ENCODE results near the gene UROD.
"Not testable (repeated sequence)": the region's sequence is repeated elsewhere in the genome, so short reads cannot be mapped to it uniquely, and the experiment has no call there.

The UROD gene

GRCh38 chr1:45011837-45012638, at the start of gene UROD:
TSS of gene UROD (plus strand) at chr1:45012254. CDS start at chr1:45012266, 12 bp downstream.
- DNase-seq = peak; percentile 90 to 92

- DNase-seq = no peak
These were observed 49.3 kb upstream of the UROD start for GRCh38 chr1:44962729-44963128.

- no peak for DNase-seq
These were observed 47.7 kb upstream of the UROD start for GRCh38 chr1:44964396-44964795.

- no peak for DNase-seq
These were observed 41.7 kb upstream of the UROD start for GRCh38 chr1:44970317-44970716.

- no peak for DNase-seq
These were observed 38.4 kb upstream of the UROD start for GRCh38 chr1:44973645-44974044.

- DNase-seq = no peak
These were observed 35.8 kb upstream of the UROD start for GRCh38 chr1:44976252-44976651.

- not testable (repeated sequence) for DNase-seq
These were observed 34.7 kb upstream of the UROD start for GRCh38 chr1:44977372-44977771.

GRCh38 chr1:44985747-44986359, 26.2 kb upstream of the UROD start:
- DNase-seq = no peak

GRCh38 chr1:44988531-44989156, 23.4 kb upstream of the UROD start:
- no peak for DNase-seq

- DNase-seq = no peak
These were observed 17.6 kb upstream of the UROD start for GRCh38 chr1:44994309-44994898.

GRCh38 chr1:44995467-44996238, 16.4 kb upstream of the UROD start:
- no peak for DNase-seq

- DNase-seq = no peak
These were observed 12.8 kb upstream of the UROD start for GRCh38 chr1:44999232-44999631.

- no peak for DNase-seq
These were observed 11.0 kb upstream of the UROD start for GRCh38 chr1:45001011-45001481.

GRCh38 chr1:45001576-45001975, 10.5 kb upstream of the UROD start:
- DNase-seq = not testable (repeated sequence)

- no peak for DNase-seq
These were observed 9.1 kb upstream of the UROD start for GRCh38 chr1:45002650-45003645.

- DNase-seq = no peak
These were observed 8.3 kb upstream of the UROD start for GRCh38 chr1:45003741-45004140.

- no peak for DNase-seq
These were observed 7.7 kb upstream of the UROD start for GRCh38 chr1:45004281-45004920.

- no peak for DNase-seq
These were observed 6.3 kb upstream of the UROD start for GRCh38 chr1:45005761-45006160.

GRCh38 chr1:45007311-45007710, 4.7 kb upstream of the UROD start:
- DNase-seq = no peak

- DNase-seq = no peak
These were observed 4.0 kb upstream of the UROD start for GRCh38 chr1:45008076-45008475.

- no peak for DNase-seq
These were observed 3.5 kb upstream of the UROD start for GRCh38 chr1:45008516-45008915.
